ENCODE data around the gene DMTF1. TPM values are rescaled to one million over a fixed set of nuclear protein-coding genes. Genes with fewer than 3 reads are reported as not detected.

The DMTF1 gene
- total and polyA plus RNA-seq, 2 of the 8 experiments (the other 6 are each of a cell fraction or from before 2014, with no cell fraction given) = 86.0 to 115 TPM

- Histone ChIP-seq H3K79me2 (ENCODE audit: control insufficient read depth in 1 of 2, insufficient read depth in 2 of 2, low read length in 2 of 2) (0 out of 4 replicates have a peak, but pooled peaks cover 0 to 6% of the 10 kb centered on the region in 2 experiments), H2AK5ac (ENCODE audit: low read depth, low read length) (no peak overlapping the region), H2BK5ac (ENCODE audit: low read depth, low read length) (no peak overlapping the region), H2AFZ (ENCODE audit: low read length) (no peak overlapping the region), H3K23me2 (ENCODE audit: low read depth, low read length) (no peaks in the 10 kb centered on the region; the same call in 1 of the 2 replicates), H3K27me3 (replicated peaks in 1 of 4; ENCODE audit: control insufficient read depth in 3 of 4, extremely low read depth in 1 of 4, insufficient read depth in 3 of 4, low read length in 3 of 4) (peaks cover 0 to 1% (median 0%) of the 10 kb centered on the region in 4 experiments; a peak in 1 of 7 replicates), H3K79me1 (ENCODE audit: low read depth, low read length) (no peaks in the 10 kb centered on the region; the same call in 1 of the 2 replicates), H4K8ac (ENCODE audit: extremely low read depth, insufficient read depth, low read length) (no peak overlapping the region), H4K91ac (replicated peaks; ENCODE audit: insufficient read length, low read length) (no peak overlapping the region), H3K4me2 (ENCODE audit: insufficient read depth in 1 of 2, low read depth in 2 of 2, low read length in 2 of 2) (no peak overlapping the region), H3K23ac (ENCODE audit: insufficient read length) (no peak overlapping the region), H3K4ac (replicated peaks; ENCODE audit: insufficient read length, low read depth, low read length) (no peak overlapping the region), H2BK15ac (ENCODE audit: low read length) (no peak overlapping the region), H2BK12ac (ENCODE audit: low read depth, low read length) (no peak overlapping the region), H2BK120ac (replicated peaks; ENCODE audit: low read depth, low read length) (no peak overlapping the region), H4K5ac (ENCODE audit: insufficient read length, low read depth, low read length) (no peak overlapping the region), H3K4me1 (replicated peaks in 1 of 4; ENCODE audit: control insufficient read depth in 3 of 4, insufficient read depth in 4 of 4, low read length in 3 of 4) (no peaks in the 10 kb centered on the region), H3K9ac (replicated peaks in 1 of 4; ENCODE audit: extremely low read depth in 1 of 4, low read depth in 3 of 4, low read length in 3 of 4) (no peak overlapping the region), H3K27ac (ENCODE audit: low read depth, low read length) (no peak overlapping the region), H3K4me3 (ENCODE audit: extremely low read depth in 1 of 4, insufficient read depth in 2 of 4, low read depth in 3 of 4, low read length in 4 of 4) (no peak overlapping the region), H3K14ac (ENCODE audit: insufficient read length) (no peak overlapping the region), H3K56ac (replicated peaks; ENCODE audit: insufficient read length, low read depth, low read length) (no peak overlapping the region), H3K36me3 (ENCODE audit: control insufficient read depth in 2 of 4, insufficient read depth in 4 of 4, low read length in 3 of 4) (peaks cover 33 to 99% (median 78%) of the 10 kb centered on the region in 4 experiments), H3K18ac (ENCODE audit: extremely low read depth, low read length) (no peak overlapping the region), H4K20me1 (replicated peaks in 1 of 2; ENCODE audit: control insufficient read depth in 1 of 2, insufficient read depth in 2 of 2, low read length in 2 of 2) (no peaks in the 10 kb centered on the region), H2BK20ac (ENCODE audit: low read length) (no peak overlapping the region), H3K9me3 (ENCODE audit: insufficient read depth in 2 of 2, low read depth in 1 of 2, low read length in 1 of 2) (no peaks in the 10 kb centered on the region)
- ChIA-PET POLR2A (ENCODE audit: partially characterized antibody) (no interaction called here), CTCF (ENCODE audit: partially characterized antibody) (interaction anchor here (1.1 to 4.5 kb wide), 3 partner anchors 13 to 245 kb away, joined by 3 to 18 read pairs (median 3); no protein-coding TSS in a partner anchor)
- DNase-seq (ENCODE audit: low read depth in 1 of 2, low spot score in 2 of 2) = no peak
- FAIRE-seq = no peak
- WGBS, 2 experiments (ENCODE audit: extremely low coverage in 1 of 2, insufficient coverage in 1 of 2, insufficient read length in 1 of 2, insufficient replicate concordance in 2 of 2, low coverage in 1 of 2, low lambda C conversion rate in 2 of 2, missing lambda C conversion rate in 1 of 2) = 97% methylated on average over 3 of the region's 3 CpGs; no CpG with 5 or more reads in 1 of the 2 experiments
- TF ChIP-seq CHD2 (IDR thresholded peaks at IDR 0.05; ENCODE audit: low read length) (no peak), CEBPB (IDR thresholded peaks at IDR 0.05; ENCODE audit: low read depth, low read length) (no peak), TBP (IDR thresholded peaks at IDR 0.05; ENCODE audit: low read depth, low read length) (no peak), EZH2 (IDR thresholded peaks at IDR 0.05; ENCODE audit: low read depth, low read length, severe bottlenecking) (no peak), KDM5A (IDR thresholded peaks at IDR 0.05; ENCODE audit: low read length) (no peak), SIX5 (IDR thresholded peaks at IDR 0.05; ENCODE audit: low read depth, low read length) (no peak), HDAC6 (IDR thresholded peaks at IDR 0.05; ENCODE audit: low read depth, low read length) (no peak), JUND (IDR thresholded peaks at IDR 0.05; ENCODE audit: low read length) (no peak), CTCF (IDR thresholded peaks at IDR 0.05; ENCODE audit: control extremely low read depth in 1 of 3, insufficient read depth in 1 of 3, low read depth in 1 of 3, low read length in 3 of 3) (no peak), SP2 (IDR thresholded peaks at IDR 0.05; ENCODE audit: low read length) (no peak), USF2 (IDR thresholded peaks at IDR 0.05; ENCODE audit: low read length) (no peak)
Measured at GRCh38 chr7:87170828-87171227, 18.6 kb downstream of the DMTF1 start.
